Stimulated activated CD4-positive, alpha-beta T cell treated with anti-CD3 and anti-CD28 coated beads, Interleukin-1b, Interleukin-23, amount 100 ng/mL, for 24 hours (primary cell): ENCODE measurements around the gene SPTB.

ENCODE experiments used
- DNase-seq, 4 experiments: peaks; one replicate each; pipeline ENCODE4 v3.0.0-alpha.2; 2020; ENCODE audit warnings: low read depth in 4 of 4, low spot score in 1 of 4

The SPTB gene

DNA sequence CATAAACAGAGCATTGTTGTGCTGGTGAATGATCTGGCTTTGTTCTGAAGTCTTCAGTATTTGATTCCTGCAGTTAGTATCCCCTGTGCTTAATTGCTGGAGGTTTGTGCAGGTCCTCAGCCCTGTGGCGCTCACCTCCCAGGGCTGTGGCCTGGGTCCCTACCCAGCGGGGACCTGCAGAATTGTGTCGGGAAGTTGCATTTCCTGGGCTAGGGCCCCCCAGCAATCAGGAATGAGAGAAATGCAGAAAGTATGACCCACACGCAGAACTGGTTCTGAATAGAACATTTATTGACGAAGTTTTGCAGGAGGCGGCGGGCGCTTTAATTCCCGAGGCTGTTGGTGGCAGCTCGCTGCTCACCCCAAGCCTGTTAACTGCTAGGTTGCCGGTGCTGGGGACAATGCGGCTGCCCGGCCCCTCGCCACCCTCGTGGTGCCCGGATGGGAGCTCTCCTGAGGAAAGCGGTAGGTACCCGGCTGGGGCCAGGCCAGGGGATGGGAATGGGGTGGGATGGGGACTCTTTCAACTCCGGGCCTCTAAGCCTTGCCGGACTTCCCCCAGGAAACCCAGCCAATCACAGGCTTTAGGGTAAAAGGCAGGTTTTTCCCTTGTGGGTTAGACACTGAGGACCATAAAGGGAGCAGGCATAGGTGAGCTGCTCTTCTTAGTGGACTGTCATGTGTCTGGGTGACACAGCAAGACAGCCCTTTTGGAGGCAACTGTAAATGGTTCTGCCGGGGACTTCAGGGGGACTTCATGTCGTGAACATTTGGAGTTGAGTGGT is 163.9 kb downstream of the SPTB start:
- DNase-seq: no peak

DNA sequence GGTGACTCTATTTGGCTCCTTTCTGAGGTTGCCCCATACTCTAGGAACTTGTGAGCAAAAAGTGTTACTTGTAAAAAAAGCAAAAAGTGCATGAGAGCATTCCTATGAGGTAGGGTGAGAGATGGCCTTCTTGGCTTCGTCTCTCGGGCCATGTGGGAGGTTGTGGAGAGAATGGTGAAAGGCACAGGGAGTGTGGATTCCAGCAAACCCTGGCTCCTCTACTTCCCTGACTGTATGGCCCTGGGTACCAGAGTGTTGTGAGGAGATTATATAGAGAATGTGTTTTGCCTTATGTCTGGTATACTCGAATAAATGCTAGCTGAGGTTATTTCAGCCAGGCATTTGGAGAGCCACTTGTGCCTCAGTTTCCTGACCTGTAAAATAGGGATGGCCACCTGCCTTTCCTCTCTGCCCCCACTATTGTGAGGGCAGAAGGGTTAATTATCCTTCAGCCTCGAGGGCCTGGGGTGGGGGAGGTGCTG is 164.5 kb downstream of the SPTB start:
- no peak for DNase-seq

DNA sequence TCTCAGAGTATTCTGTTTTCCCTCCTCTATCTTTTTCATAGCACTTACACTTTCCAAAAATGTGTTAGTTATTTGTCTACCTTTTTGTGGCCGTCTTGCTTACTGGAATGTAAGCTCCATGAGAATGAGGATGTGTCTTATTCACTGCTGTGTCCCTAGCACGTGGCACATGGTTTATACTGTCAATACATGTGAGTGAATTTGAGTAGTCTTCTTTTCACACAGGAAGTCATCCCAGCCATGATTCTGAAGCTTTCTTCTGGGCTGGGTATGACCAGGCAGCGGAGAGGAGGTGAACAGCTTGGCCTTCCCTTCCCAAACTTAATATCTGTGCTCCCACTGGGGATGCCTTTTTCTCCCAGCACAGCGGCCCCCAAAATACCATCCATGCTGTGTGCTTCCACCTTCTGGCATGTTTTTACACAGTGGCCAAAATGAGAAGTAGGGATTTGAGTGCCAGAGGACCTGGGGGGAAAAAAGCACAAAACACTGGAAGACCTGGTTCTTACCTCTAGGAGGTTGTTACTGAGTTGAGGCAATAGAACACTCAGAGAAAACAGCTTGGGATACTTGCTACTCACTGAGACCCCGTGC is 165.2 kb downstream of the SPTB start:
- no peak for DNase-seq

DNA sequence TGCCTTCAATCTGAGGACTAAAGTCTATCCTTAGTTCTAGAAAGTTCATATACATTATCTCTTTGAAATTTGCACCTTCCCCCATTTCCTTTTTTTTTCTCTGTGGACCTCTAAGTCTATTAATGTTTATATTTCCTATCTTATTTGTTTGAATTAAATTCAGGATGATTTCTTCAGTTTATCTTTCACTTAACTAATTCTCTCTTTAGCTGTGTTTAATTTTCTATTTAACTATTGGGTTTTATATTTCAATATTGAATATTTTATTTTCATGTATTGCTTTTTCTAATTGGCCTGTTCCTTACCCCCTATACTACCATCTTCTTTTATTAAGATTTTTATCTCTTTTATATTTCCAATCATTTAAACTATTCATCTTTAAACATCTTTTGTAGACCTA is 166.0 kb downstream of the SPTB start:
- no peak for DNase-seq

DNA sequence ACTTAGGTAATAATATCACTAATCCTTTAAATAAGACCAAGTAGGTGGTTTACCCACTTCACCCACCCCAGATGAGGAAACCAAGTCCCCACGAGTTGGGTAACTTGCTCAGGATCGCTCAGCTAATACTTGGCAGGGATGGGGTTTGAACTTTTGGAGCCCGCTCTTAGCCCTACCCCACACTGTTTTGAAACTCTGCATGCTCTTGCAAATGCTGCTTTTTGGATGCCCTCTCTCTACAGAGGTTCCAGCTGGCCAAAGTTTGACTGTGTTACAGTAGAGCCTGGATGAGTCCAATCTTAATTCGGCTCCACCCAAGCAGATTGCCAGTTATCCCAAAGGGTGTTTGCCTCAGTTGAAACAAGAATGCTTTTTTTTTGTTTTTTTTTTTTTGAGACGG is 168.7 kb downstream of the SPTB start:
- DNase-seq: no peak

DNA sequence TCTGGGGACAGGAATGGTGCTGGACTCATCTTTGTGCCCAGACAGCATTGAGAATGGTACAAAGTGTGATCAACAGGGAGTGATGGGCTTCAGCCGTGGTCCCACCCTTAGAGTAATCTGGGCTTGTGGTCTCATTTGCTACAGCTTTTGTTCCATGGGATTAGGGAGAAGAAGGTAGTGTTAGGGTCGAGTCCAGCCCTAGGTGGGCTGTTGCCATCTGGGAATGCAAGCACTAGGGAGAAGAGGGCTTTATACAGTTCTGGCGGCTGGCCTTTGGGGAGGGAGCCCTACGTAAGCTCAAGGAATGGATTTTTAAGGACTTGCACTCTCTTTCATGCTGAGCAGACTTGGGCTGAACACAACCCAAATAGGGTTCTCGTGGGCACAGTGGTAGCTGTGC is 170.6 kb downstream of the SPTB start:
- DNase-seq: no peak

DNA sequence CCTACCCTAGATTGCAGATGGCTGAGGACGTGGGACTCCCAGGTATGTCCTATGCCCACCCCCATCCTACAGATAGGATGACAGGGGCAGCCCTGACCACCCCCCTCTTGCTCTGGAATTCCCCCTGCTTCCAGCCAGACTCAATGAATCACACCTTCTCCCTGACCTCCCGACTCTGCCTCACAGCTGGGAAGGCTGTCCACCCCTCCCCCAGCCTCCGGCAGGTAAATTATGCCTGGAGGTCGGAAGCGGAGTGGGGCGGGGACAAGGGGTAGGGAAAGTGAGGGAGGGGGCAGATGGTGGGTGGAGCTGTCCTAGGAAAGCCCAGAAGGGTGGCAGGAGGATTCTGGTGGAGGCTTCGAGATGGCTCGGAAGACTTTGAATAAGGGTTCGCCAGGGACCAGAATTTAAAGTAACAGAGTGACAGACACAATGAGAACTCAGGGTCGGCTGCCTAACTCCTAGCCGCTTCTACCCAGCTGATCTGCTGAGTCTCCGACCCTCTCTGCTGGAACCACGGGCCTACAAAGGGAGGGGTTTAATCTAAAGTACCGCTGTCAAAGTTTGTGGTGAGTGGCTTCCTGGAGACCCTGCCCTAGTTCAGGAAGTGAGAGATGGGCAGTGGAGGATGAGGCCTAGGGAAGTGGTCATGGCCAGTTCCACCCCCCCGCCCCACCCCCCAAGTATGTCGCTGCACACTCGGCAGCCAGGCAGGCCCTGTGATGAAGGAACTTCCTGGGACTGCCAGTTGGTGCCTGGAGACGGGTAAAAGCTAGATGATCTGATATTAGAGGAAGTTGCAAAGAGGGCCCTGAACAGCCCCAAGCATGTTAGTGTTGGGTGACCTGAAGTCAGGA is 171.3 kb downstream of the SPTB start:
- DNase-seq: no peak

DNA sequence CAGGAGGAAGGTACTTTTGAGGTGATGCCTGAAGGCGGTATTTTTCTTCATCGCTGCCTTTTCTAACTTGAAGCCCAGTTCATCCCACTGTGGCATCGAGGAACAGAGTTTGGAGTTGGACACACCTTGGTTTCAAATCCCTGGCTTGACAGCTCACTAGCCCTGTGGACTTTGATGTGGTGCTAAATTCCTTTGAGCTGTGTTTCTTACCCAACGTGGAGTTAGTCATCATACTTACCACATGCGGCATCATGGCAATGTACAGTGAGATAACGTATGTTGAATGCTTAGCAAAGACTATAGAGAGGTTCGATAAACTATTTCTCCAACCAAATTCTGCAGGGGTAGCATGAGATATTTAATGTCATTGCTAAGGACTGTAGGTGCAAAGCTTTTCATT is 172.0 kb downstream of the SPTB start:
- DNase-seq: no peak

DNA sequence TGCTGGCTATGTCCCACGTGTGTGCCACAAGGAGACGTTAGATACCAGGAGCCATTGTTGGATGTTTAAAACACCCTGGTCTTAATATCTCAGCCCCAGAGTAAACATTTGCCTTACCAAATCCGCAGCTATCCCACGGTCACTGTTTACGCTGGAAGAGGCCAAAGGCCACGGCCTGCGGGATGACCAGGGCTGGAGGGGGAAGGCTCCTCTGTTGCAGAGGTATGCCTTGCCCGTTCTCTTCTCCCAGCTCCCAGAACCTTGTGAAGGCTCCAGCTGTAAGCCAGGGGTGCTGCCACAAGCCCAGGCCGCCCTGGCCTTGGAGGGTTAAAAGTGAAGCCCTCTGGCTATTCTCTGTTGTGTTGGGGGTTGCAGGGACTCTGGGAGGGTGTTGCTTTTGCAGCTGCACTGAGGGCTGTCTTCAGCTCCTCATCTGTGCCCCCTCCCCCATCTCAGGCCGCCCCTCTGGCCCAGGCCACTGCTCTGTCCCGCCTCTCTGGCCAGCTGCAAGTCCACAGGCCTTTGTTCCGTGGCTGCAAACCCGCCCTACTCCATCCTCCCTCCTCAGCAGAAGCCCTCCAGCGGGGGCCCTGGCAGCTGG is 173.0 kb downstream of the SPTB start:
- DNase-seq: no peak

DNA sequence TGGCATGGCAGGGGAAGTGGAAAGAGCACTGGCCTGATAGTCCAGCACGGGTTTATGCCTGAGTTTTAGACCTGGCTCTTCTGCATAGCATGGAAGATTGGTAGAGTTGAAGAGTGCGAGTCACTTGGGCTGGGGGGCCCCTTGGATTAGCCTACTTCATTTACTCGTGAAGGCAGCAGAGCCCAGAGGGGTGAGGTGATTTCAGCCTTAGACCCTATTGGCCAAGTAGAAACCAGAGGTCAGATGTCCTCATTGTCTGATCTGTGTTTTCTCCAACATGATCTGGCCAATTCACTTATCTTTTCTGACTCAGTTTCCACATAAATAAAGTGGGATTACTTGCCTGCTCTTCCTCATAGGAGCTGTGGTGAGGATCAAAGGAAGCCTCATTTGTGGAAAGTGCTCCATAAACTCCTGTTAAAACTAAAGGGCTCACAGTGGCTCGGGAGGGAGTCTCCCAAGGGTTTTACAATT is 173.6 kb downstream of the SPTB start:
- DNase-seq: no peak

DNA sequence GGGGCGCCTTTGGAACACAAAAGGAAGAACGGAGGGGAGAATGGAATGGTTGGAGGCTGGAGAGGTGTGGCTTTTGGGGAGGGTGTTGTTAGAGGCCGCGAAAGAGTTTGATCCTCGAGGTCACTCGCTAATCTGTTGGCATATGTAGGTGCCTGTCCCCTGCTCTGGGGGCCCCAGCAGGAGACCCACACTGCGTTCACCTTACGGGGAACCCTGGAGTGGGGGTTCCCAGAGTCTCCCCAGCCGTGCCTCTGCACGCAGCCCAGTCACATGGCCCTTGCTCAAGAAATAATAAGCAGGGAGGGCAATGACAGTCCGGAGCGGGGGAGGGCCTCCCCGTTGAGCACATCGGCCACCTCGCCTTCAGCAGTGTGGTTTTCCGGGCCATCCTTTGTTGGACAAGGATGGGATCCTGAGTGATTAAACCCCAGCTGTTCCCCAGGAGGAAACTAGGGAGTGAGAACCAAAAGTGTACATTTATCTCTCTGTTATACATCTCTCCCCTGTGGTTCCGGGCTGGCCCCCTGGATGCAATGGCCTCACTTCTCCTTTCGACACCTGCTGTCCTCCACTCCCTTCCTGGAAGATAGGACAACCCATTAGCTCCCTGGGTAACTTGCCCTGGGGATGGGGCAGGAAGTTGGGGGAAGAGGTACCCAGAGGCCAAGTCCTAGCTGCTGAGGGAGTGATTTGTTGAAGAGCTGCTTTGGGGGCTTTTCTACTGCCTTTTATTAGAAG is 174.2 kb downstream of the SPTB start:
- DNase-seq: no peak

DNA sequence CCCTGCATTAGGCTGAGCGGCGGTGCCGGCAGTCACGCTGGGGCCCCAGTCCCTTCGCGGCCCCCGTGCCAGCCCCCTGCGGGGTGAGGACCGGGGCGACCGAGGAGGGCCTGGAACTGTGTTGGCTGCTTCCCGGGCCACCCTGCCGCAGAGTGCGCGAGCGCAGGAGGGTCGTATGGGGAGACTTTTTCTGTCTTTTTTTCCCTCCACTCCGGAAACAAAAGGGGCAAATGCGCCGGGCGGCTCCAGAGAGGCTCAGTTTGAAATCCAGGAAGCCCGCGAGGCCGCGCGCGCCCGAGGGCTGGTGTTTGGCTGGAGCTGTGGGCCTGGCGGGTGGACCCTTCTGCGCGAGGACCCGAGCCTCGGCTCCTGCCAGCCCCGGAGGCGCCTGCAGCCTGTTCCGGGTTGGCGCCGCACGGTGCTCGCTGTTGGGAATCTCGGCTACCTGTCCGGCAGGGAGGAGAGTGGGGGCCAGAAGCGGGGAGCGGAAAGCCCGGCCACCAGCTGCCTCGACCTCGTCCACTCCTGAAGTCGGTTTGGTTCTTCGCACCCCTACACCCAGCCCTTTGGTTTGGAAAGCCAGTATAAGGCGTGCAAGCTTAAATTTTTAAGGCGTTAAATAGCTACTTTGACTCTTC is 174.8 kb downstream of the SPTB start:
- DNase-seq: no peak

DNA sequence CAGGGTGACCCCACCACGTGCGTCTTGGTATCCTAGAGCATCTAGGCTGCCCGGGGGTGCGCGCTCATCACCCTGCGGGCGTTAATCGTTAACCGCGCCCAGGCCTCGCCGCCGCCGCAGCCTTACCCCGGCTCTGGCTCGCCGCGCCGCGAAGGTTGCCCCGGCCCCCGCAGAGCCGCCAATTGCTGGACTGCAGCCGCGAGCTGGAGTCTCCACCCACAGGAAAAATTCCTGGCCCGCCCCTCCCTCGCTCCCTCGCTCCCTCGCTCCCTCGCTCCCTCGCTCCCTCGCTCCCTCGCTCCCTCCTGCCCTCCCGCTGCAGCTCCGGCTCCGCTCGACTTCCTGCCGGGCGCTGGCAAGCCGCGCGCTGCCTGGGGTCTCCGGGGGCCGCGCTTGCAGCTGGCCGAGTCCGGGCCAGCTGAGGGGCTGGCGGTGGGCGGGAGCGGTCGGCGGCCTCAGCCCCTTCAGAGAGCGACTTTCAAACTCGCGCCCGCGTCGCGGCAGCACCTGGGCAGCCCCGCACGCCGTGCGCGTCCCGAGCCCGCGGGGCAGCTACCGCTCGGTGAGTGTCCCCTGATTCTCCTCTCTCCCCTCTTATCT is 175.5 kb downstream of the SPTB start, which contains the start of gene PLEKHG3:
Gene PLEKHG3 (plus strand): TSS at position 282 of the 600 bp plus-strand sequence. CDS start 23,208 bp downstream, outside the sequence.
- DNase-seq: no peak

DNA sequence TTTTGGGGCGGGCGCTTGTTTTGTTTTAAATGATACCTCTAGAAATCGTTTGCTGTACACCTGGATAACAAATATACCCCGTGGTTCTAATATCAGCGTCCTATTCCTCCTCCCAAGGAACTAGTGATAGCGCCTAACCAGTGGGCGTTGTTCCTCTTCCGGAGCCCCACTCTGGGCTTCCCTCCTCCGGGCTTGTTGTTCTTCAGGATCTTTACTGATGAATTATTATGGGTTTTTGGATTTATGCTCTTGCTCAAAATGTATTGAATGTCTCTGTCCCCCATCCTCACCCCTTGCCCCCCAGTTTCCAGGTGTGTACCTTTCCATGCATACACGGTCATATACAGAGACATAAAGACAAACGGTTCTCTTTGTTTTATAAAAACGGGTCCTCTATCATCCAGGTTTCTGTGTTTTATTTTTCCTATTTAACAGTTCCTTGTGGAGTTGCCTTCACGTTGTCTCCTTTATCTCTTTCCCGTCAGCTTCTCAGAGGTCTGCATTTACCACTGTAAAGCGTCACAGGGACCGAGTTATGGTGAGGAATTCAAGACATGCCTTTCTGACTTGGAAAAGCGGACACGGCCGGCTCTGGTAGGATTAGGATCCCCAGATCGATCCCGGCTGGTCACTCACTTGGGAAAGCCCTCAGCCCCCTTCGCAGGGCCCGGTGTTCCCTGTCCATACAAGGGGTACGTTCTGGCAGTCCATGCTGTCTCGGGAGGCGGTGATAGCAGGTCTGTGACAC is 176.1 kb downstream of the SPTB start:
- DNase-seq: no peak

DNA sequence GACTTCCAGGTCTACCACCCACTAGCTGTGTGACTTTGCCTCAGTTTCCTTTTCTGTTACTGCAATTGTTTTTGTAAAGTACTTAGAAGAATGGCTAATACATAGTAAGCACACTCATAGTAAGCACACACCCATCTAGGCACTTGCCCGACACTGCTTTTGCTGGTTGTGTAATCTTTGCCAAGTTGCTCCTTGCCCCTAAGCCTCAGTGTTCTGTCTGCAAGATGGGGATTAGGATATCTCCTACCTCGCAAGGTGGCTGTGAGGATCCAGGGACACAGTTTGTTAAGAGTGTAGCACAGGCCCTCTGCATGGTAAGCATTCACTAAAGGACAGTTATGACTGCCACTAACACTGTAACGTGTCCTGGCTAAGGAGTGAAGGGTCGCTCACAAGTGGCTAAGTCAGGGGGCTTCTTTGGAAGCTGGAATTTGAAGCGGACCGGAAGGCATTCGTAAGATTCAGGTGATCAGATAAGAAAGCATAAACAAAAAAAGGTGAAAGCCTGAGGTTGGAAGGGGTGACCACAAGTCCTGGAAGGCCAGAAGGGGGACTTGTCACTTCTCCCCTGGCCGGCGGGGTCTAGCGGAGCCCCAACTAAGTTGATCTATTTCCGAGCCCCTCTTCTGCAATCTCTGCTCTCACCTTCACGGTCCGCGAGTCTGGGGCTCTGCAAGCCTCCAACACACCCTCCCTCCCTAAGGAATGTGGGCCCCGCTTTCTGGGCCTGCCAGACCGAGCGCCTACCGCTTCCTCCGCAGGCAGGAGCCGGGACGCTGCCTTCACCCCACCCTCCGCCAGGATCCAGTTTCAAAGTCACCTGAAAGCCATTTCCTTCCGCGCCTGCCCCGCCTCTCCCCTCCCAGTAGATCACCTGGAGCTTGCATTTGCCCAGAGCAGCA is 177.0 kb downstream of the SPTB start:
- DNase-seq: no peak

DNA sequence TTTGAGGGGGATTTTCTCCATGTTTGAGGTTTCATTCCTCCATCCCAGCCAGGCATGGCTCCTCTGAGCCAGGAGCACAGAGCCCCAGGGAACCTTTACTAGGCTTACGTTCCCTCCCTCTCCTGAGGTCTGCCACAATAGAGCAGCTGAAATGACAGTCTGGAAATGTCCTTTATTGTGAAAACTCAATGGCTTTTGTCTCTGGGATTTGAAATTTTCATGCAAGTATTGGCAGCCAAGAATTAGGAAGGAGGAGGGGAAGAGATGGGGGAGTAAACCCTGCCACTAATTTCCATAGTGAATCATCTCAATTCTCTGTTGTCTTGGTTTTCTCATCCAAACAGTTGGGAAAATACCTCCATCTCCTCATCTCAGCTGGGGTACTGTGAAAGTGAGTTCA is 178.0 kb downstream of the SPTB start:
- DNase-seq: no peak

DNA sequence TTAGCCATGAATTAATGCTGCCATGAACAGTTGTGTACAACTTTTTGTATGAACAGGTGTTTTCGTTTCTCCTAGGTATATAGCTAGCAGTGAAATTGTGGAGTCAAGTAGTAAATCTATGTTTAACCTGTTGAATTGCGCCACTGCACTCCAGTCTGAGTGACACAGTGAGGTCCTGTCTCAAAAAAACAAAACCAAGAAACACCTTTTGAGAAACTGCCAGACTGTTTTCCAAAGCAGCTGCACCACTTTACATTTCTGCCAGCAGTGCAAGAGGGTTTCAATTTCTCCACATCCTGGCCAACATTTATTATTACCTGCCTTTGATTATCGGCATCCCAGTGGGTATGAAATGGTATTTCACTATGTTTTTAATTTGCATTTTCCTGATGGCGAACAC is 178.8 kb downstream of the SPTB start:
- DNase-seq: no peak

DNA sequence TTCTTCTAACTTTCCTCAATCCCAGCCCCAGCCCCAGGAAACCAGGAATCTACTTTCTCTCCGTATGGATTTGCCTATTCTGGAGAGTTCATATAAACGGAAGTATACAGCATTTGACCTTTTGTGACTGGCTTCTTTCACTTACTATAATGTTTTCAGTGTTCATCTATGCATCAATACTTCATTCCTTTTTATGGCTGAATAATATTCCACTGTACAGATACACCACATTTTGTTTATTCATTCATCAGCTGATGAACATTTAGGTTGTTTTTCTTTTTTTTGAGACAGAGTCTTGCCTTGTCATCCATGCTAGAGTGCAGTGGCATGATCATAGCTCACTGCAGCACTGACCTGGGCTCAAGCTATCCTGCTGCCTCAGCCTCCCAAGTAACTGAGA is 179.4 kb downstream of the SPTB start:
- DNase-seq: no peak
